Thymus (tissue), 14 donors: ENCODE data around the gene ZNF75A. TPM values are rescaled to one million over a fixed set of nuclear protein-coding genes. Genes with fewer than 3 reads are reported as not detected.

Source experiments
- DNase-seq, 9 donors: peaks; one replicate each; pipeline ENCODE4 v3.0.0-alpha.2; 2013; ENCODE audit warnings: low spot score in 9 of 9, low read depth in 6 of 9, missing footprints in 1 of 9
- H3K27ac ChIP-seq, 2 donors: one replicate each; pipeline ENCODE4 v1.5.1; 2013; ENCODE audit warnings: control low read depth in 1 of 2, low read depth in 1 of 2, low read length in 1 of 2, mild to moderate bottlenecking in 1 of 2, moderate library complexity in 1 of 2
- H3K27me3 ChIP-seq, 2 donors: one replicate each; pipeline ENCODE4 v1.5.1; 2013; ENCODE audit warnings: low read length in 1 of 2; ENCODE audit not compliant: control insufficient read depth in 2 of 2, insufficient read depth in 1 of 2
- H3K36me3 ChIP-seq, 2 donors: one replicate each; pipeline ENCODE4 v1.5.1; 2013; ENCODE audit warnings: low read length in 1 of 2, mild to moderate bottlenecking in 1 of 2, moderate library complexity in 1 of 2; ENCODE audit not compliant: control insufficient read depth in 2 of 2, insufficient read depth in 2 of 2
- H3K4me1 ChIP-seq, 2 donors: one replicate each; pipeline ENCODE4 v1.5.1; 2013; ENCODE audit warnings: low read length in 2 of 2; ENCODE audit not compliant: control insufficient read depth in 2 of 2, insufficient read depth in 2 of 2
- H3K4me3 ChIP-seq, 2 donors: one replicate each; pipeline ENCODE4 v1.5.1; 2013; ENCODE audit warnings: low read length in 2 of 2, control low read depth in 1 of 2, mild to moderate bottlenecking in 1 of 2
- H3K9me3 ChIP-seq, 2 donors: one replicate each; pipeline ENCODE4 v1.5.1; 2013; ENCODE audit warnings: low read length in 1 of 2, mild to moderate bottlenecking in 1 of 2; ENCODE audit not compliant: control insufficient read depth in 2 of 2, insufficient read depth in 1 of 2
- WGBS: extraction: QIAGEN DNeasy Blood & Tissue Kit; methylation state at CpG from one replicate; pipeline ENCODE4 v1.1.7; 2013; 5-methylcytosine and 5-hydroxymethylcytosine counted together
- long read RNA-seq, 10 donors: transcript quantifications; one replicate each; lab custom pipeline, GENCODE V29; 2026
- polyA plus RNA-seq: library from polyadenylated mRNA; stranded (reverse); fragments of 200-250 nt; gene quantifications from one replicate; pipeline ENCODE4 v1.2.3, GENCODE V29; 2013
- total RNA-seq: library from RNA; stranded (reverse); fragments of 120-200 nt; gene quantifications from one replicate; pipeline ENCODE4 v1.2.4, GENCODE V29; 2013
- donor health status: healthy.

ZNF75A gene
- total RNA-seq (25.9 TPM), polyA plus RNA-seq (44.7 TPM)
- long read RNA-seq, donor 1, partial matches to known transcripts: 0 of 1 reads
- long read RNA-seq, donor 1, other reads (novel, unspliced or antisense): 0 of 1 reads
- long read RNA-seq, donor 2: 0 reads
- long read RNA-seq, donor 3, transcript ZNF75A-206 (1 exons, 3,989 nt): major isoform, 6 of 16 reads
- long read RNA-seq, donor 3, partial matches to known transcripts: 6 of 16 reads
- long read RNA-seq, donor 3, other reads (novel, unspliced or antisense): 0 of 16 reads
- long read RNA-seq, donor 4, transcript ZNF75A-206 (1 exons, 3,989 nt): major isoform, 9 of 12 reads
- long read RNA-seq, donor 4, partial matches to known transcripts: 0 of 12 reads
- long read RNA-seq, donor 4, other reads (novel, unspliced or antisense): 0 of 12 reads
- long read RNA-seq, donor 5, transcript ZNF75A-206 (1 exons, 3,989 nt): major isoform, 6 of 17 reads
- long read RNA-seq, donor 5, partial matches to known transcripts: 7 of 17 reads
- long read RNA-seq, donor 5, other reads (novel, unspliced or antisense): 0 of 17 reads
- long read RNA-seq, donor 6, partial matches to known transcripts: 0 of 6 reads
- long read RNA-seq, donor 6, other reads (novel, unspliced or antisense): 0 of 6 reads
- long read RNA-seq, donor 7, transcript ZNF75A-206 (1 exons, 3,989 nt): major isoform, 6 of 7 reads
- long read RNA-seq, donor 7, partial matches to known transcripts: 0 of 7 reads
- long read RNA-seq, donor 7, other reads (novel, unspliced or antisense): 0 of 7 reads
- long read RNA-seq, donor 8, partial matches to known transcripts: 0 of 7 reads
- long read RNA-seq, donor 8, other reads (novel, unspliced or antisense): 0 of 7 reads
- long read RNA-seq, donor 9, partial matches to known transcripts: 0 of 5 reads
- long read RNA-seq, donor 9, other reads (novel, unspliced or antisense): 0 of 5 reads
- long read RNA-seq, donor 10, transcript ZNF75A-206 (1 exons, 3,989 nt): major isoform, 6 of 8 reads
- long read RNA-seq, donor 10, partial matches to known transcripts: 0 of 8 reads
- long read RNA-seq, donor 10, other reads (novel, unspliced or antisense): 0 of 8 reads

DNA sequence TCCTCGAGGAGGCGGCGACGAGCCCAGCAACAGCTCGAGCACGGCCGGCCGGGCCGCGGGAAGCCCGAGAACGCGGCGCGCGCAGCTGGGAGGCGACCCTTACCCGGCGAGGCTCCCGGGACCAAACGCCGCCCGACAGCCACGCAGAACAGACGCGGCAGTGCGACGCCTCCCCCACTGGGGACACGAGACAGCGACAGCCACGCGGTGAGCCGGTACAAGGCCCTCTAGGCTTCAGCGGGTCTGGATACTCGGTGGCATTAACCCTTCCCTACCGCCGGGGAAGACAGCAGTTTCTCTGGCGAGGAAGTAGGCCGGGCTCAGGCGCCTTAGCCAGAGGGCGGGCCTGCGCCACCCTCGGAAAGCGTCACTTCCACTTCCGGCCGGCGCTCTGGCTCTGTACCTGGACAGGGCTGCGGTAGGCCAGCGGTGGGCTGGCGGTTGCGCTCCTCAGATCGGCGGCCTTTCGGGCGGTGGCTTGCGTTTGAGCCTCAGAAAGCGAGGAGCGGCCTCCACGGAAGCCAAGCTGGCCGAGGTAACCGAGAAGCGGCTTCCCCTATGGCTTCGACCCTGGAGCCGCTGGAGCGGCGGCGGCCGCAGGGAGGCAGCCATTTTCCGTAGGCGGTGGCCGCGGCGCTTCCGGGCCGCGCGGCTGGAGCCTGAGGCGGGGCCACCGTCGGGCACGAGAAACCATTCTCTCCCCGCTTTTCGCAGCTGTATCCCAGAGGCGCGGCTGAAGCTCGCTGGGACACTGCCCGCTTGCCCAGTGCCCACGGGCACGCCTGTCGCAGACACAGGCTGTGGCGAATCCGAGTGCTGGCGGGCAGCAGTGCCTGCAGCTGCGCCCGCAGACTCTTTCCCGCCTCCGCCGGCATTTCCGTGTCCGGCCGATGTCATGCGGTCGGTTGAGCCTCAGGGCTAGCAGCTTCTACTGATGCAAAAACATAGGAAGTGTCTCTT lies at the start of gene ZNF75A, which contains the start of gene TIGD7:
Gene ZNF75A (plus strand): TSS at position 389 of the 960 bp plus-strand sequence. CDS start 2,932 bp downstream, outside the sequence.
Gene TIGD7 (minus strand): TSS at position 322 of the 960 bp plus-strand sequence. CDS start 4,816 bp downstream, outside the sequence.
- Histone ChIP-seq H3K36me3 (peaks cover 19 to 29% of the 10 kb centered on the region in 2 donors), H3K27ac (peak within 1 kb of the TSS; percentile 87 to 96), H3K27me3 (peaks cover 0 to 3% of the 10 kb centered on the region in 2 donors), H3K4me3 (peak within 1 kb of the TSS; percentile 76 to 84), H3K4me1 (peaks cover 8 to 13% of the 10 kb centered on the region in 2 donors), H3K9me3 (peaks cover 12 to 58% of the 10 kb centered on the region in 2 donors)
- peak; percentile 70 to 91 (median 79) for DNase-seq
- 5% methylated on average over 103 of the region's 103 CpGs for WGBS

DNA sequence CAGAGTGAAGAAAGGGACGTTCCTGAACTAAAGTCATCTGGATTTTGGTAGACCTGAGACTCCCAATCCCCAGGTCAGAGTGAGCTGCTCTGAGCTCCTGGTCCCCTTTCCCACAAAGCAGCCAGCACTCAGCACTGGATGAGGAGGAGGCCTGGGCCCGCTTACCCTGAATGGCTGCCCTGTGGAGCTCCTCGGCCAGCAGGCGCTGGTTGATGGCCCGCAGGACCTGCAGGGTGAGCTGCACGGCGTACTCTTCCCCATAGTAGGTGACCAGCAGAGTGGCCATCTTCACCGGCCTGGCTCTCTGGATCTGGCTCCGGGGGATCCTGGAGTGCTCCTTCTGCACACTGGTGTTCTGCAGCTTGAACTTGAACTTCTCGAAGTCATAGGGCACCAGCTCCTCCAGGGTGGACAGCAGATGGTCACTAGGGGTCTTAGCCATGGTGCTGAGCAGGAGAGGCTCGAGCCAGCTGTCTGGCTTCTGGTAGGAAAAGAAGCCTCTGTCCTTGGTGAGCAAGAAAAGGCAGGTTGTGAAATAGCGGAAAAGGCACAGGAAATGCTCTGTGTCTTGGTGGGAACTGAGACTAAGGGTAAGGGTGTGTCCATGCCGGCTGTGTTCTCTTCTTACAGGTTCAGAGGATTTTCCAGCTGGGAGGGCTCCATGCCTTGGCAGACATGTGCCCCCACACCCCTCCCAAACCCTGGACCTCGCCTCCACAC lies 49.0 kb upstream of the ZNF75A start, which contains the start of gene MEFV:
Gene MEFV (minus strand): TSS at position 488 of the 720 bp plus-strand sequence. CDS start 46 bp downstream, at position 442.
- no peaks in the 10 kb centered on the region for H3K36me3 ChIP-seq
- H3K27me3 ChIP-seq: peaks cover 0 to 15% of the 10 kb centered on the region in 2 donors
- H3K9me3 ChIP-seq: peaks cover 0 to 7% of the 10 kb centered on the region in 2 donors
- H3K4me1 ChIP-seq: no peaks in the 10 kb centered on the region
- no peak for DNase-seq
- no peak within 1 kb of the TSS for H3K27ac ChIP-seq
- WGBS: 89% methylated on average over 14 of the region's 14 CpGs
- no peak within 1 kb of the TSS for H3K4me3 ChIP-seq

DNA sequence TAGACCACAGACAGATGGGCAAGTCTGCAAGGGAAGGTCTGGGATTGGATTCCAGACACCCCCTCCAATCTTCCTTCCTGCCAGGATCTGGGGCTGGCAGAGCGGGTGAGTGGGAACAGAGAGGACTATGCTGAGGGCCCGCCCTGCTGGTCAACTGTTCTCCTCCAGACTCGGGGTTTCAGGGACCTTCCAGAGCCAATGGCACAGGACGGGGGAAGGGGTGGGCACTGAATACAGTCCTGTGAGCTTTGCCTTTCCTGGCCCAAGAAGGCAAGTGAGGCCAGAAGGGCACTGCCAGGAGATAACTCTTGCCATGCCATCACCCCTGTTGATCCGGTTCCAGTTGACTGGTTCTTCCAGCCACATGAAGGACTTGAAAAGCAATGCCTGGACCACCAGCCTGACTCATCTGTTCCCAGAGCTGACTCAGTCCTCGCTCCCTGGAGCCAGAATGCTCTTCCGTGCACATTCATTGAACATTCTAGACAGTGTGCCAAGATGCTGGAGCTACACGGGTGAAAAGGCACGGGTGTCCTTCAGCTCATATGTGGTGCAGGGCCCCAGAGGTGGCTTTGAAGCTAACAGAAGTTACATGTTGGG lies 48.3 kb upstream of the ZNF75A start:
- H3K36me3 ChIP-seq: no peaks in the 10 kb centered on the region
- 91% methylated on average over 9 of the region's 9 CpGs for WGBS
- peaks cover 0 to 15% of the 10 kb centered on the region in 2 donors for H3K27me3 ChIP-seq

DNA sequence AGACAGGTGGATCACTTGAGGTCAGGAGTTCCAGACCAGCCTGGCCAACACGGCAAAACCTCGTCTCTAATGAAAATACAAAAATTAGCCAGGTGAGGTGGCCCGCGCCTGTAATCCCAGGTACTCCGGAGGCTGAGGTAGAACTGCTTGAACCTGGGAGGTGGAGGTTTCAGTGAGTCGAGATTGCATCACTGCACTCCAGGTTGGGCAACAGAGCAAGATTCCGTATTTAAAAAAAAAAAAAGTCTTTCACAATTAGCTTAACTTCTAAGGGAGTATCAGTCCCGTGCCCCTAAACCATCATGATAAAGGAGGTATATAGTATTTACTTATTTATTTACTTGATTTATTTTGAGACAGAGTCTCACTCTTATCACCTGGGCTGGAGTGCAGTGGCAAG lies 45.5 kb upstream of the ZNF75A start:
- WGBS: 94% methylated on average over 8 of the region's 8 CpGs
- H3K4me3 ChIP-seq: no peak overlapping the region
- DNase-seq: no peak
- no peaks in the 10 kb centered on the region for H3K36me3 ChIP-seq
- peaks cover 3 to 13% of the 10 kb centered on the region in 2 donors for H3K4me1 ChIP-seq
- peaks cover 0 to 12% of the 10 kb centered on the region in 2 donors for H3K9me3 ChIP-seq
- H3K27me3 ChIP-seq: peaks cover 0 to 6% of the 10 kb centered on the region in 2 donors
- H3K27ac ChIP-seq: no peak overlapping the region

More for the DNA sequence above, 48.3 kb upstream of the ZNF75A start:
- Histone ChIP-seq H3K4me1 (no peaks in the 10 kb centered on the region), H3K9me3 (peaks cover 0 to 7% of the 10 kb centered on the region in 2 donors), H3K27ac (no peak overlapping the region), H3K4me3 (no peak overlapping the region)
- no peak for DNase-seq

DNA sequence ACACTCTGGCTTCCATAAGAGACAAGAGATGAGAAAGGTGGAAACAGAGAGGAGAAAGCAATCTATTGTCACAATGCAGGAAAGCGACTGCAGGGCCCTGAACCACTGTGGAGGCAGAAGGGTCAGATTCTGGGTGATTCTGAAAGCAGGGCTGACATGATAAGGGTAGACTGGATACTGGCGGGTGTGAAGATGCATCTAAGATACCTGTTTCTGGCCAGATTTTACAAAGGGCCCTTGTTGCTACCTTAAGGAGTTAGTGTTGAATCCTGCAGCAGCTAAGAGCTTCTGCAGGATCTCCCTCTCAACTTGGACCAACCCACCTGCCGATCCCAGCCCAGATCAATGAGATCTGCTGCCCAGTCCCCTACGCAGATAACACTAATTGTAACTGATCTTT lies 42.8 kb upstream of the ZNF75A start:
- peaks cover 0 to 3% of the 10 kb centered on the region in 2 donors for H3K27me3 ChIP-seq
- no peak overlapping the region for H3K27ac ChIP-seq
- H3K9me3 ChIP-seq: peaks cover 0 to 24% of the 10 kb centered on the region in 2 donors
- no peaks in the 10 kb centered on the region for H3K36me3 ChIP-seq
- 98% methylated on average over 4 of the region's 4 CpGs for WGBS
- H3K4me3 ChIP-seq: no peak overlapping the region
- peaks cover 4 to 15% of the 10 kb centered on the region in 2 donors for H3K4me1 ChIP-seq
- no peak for DNase-seq

DNA sequence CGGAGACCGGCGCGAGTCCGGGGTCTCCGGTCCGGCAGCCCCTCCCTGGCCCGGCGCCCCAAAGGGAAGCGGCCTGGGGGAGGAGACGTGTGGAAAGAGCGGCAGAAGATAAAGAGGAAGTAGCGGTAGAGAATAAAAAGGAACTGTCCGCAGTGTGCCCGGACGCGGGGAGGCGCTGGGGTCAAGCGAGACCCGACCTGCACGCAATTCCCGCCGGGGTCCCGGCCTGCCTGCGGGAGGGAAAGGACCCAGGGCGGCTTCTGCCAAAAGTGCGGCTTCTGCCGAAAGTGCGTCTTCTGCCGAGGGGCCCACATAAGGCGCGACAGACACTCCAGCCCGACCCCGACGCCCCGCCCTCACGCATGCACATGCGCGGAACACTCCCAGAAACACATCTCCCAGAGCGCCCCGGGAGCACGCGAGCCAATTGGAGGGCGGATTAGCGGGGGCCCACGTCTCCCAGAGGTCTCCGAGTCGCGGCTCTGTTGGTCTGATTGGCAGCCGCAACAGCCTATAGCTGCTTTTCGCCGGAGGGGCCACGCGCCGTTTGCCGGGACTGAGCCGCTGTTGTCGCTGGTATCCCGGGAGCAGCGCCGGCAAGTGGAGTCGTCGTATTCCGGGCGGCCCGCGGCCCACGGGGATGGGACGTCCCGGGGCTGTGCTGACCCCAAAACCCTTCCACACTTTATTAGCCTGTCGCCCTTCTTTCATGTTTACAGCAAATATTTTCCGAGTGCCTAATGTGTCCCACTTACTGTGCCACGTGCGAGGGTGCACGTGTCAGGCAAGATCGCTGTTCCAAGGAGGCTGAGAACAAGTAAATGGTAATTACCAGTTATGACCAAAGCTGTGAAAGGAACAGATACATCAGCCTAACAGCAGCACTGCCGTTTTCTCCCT lies 40.9 kb upstream of the ZNF75A start:
- Histone ChIP-seq H3K36me3 (no peaks in the 10 kb centered on the region), H3K27ac (peak overlapping the region; percentile 91 to 99), H3K9me3 (peaks cover 0 to 24% of the 10 kb centered on the region in 2 donors), H3K4me3 (peak overlapping the region; percentile 74 to 80), H3K4me1 (peaks cover 4 to 15% of the 10 kb centered on the region in 2 donors), H3K27me3 (peaks cover 0 to 3% of the 10 kb centered on the region in 2 donors)
- DNase-seq: peak; percentile 73 to 96 (median 90)
- 1% methylated on average over 77 of the region's 77 CpGs for WGBS
